LNCaP clone FGC (cell line): ENCODE measurements around the gene AP1M1.

ENCODE experiments used
- DNase-seq: peaks from one replicate; pipeline ENCODE4 v3.0.0-alpha.2; 2011; ENCODE audit warnings: low read depth
- H3K4me3 ChIP-seq: 2 replicates; pipeline ENCODE4 v1.5.1; 2011; ENCODE audit warnings: mild to moderate bottlenecking, low read depth, low read length, control low read depth
- TF ChIP-seq, protein P1 (sequence below): IDR thresholded peaks from 2 replicates; pipeline ENCODE4 v1.5.1; 2012; ENCODE audit warnings: mild to moderate bottlenecking; ENCODE audit not compliant: control insufficient read depth, insufficient read depth; ENCODE audit errors: extremely low read depth

Gene AP1M1

GRCh38 chr19:16260812-16261161 is 63.1 kb downstream of the AP1M1 start:
- TF ChIP-seq, protein P1, sequence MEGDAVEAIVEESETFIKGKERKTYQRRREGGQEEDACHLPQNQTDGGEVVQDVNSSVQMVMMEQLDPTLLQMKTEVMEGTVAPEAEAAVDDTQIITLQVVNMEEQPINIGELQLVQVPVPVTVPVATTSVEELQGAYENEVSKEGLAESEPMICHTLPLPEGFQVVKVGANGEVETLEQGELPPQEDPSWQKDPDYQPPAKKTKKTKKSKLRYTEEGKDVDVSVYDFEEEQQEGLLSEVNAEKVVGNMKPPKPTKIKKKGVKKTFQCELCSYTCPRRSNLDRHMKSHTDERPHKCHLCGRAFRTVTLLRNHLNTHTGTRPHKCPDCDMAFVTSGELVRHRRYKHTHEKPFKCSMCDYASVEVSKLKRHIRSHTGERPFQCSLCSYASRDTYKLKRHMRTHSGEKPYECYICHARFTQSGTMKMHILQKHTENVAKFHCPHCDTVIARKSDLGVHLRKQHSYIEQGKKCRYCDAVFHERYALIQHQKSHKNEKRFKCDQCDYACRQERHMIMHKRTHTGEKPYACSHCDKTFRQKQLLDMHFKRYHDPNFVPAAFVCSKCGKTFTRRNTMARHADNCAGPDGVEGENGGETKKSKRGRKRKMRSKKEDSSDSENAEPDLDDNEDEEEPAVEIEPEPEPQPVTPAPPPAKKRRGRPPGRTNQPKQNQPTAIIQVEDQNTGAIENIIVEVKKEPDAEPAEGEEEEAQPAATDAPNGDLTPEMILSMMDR, result no peak
- DNase-seq, result no peak
- H3K4me3 ChIP-seq, result no peak overlapping the region

- DNase-seq, result no peak
- H3K4me3 ChIP-seq, result no peak overlapping the region
- TF ChIP-seq, protein P1, result no peak
Observed at GRCh38 chr19:16261584-16262368, 64.1 kb downstream of the AP1M1 start.

DNA sequence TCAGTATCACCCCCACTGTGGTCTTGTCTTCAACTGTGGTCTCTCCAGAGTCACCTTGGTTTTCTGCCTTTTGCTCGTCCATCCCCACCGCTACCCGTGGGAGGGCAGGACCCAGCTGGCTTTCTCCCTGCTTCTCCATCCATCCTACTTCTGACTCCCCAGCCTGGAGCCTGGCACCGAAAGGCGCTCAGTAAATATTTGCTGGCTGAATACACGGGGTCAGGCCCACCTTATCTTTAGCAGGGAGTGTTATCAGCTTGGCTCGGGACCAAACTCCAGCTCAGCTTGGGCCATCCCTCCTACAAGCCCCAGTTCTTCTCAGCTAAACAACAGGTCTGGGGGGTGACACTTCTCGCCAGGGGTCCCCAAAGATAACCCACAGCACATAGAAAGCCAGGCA is 64.9 kb downstream of the AP1M1 start:
- DNase-seq, result no peak
- H3K4me3 ChIP-seq, result no peak overlapping the region
- TF ChIP-seq, protein P1, result no peak

GRCh38 chr19:16263141-16263761 is 65.5 kb downstream of the AP1M1 start:
- H3K4me3 ChIP-seq, result no peak overlapping the region
- DNase-seq, result no peak
- TF ChIP-seq, protein P1, result no peak

DNA sequence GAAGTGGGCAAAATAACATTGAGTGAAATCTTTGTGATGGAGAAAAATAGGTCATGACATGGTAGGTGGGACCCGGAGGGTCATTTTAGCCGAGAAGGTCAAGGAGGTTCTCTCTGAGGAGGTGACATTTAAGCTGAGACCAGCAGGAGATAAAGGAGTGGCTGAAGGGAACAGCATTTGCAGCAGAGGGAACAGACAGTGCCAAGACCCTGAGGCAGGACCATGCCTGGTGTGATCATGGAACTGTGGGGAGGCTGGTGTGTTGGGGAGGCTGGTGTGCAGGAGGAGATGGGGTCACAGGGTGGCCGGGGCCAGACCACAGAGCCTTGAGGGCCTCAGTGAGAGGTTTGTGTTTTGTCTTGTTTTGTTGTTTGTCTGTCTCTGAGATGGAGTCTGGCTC is 67.5 kb downstream of the AP1M1 start:
- H3K4me3 ChIP-seq, result no peak overlapping the region
- TF ChIP-seq, protein P1, result no peak
- DNase-seq, result no peak

- DNase-seq, result no peak
- TF ChIP-seq, protein P1, result no peak
Observed at GRCh38 chr19:16265890-16266585, 68.3 kb downstream of the AP1M1 start.

GRCh38 chr19:16266586-16266942 is 68.9 kb downstream of the AP1M1 start:
- H3K4me3 ChIP-seq, result no peak overlapping the region
- TF ChIP-seq, protein P1, result no peak
- no peak for DNase-seq

More at GRCh38 chr19:16265890-16266585, 68.3 kb downstream of the AP1M1 start:
- H3K4me3 ChIP-seq, result no peak overlapping the region
